HG02884 (cell line): ENCODE measurements around the gene ZIC4.
A peak's percentile ranks its signal among the peaks of the same experiment; 100 is the strongest.

Source experiments
- ATAC-seq: cut with Tn5 transposase; IDR thresholded peaks from one replicate; pipeline ENCODE4 v1.9.1; 2021; ENCODE audit warnings: mild to moderate bottlenecking, moderate library complexity; ENCODE audit not compliant: unreplicated experiment

The ZIC4 gene

DNA sequence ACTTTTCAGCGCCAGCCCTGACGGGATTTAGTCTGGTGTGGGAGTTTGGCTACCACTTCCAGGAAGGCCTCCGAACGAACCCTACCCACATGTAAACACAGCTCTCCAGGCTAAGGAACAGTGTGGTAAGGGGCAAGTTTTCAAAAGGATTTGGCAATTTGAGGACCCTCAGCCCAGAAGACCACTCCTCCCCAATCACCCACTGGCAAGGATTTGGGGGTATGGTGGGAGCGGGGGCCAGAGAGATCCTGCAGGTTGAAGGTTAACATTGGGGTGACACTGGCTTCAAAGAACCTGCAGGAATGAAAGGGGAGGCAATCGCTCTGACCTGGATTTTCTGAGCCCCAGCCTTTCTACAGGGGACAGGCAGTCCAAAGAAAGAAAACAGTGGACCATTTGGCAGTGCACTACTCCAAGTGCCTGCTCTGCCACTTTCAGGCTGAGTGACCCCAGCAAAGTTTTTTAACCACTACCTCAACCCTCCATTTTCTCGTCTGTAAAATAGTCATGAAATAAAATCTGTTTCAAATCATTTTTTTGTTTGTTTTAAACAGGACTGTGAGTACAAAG lies 34.5 kb downstream of the ZIC4 start:
- ATAC-seq, result no peak

DNA sequence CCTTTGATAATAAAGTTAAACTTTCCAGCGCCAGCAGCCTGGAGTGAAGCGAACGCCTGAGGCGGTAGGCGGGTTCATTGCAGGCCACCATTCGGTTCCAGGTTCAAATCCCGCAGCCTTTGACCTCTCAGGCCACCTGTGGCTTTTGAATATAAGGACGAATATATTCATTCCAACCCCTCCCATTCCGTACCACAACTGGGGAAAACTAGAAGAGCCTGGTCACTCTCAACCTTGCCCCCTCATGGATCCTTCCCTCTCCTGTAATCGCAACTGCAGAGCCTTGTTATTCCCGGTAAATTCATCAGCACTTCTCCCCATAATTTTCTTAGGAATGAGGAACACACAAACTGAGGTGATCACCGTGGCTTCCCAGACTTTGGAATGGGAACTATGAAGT lies 35.2 kb downstream of the ZIC4 start:
- no peak for ATAC-seq

DNA sequence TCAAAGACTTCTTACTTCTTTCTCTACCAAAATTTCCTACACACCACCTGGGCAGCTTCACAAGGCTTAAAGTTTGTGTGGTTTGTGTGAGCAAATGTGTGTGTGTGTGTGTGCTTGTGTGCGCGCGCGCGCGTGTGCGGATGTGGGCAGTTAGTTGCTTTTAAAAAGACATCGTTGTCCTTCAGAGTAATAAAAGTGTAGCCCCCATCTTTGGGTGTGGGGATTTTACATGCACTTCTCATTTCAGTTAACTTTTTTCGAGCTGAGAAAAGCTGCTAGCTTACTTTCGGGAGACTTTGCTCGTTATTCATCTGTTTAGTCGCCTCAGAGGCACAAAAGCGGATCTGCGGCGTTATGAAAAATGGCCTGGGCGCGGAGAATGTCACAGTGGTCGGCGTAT lies 36.0 kb downstream of the ZIC4 start:
- ATAC-seq, result no peak

DNA sequence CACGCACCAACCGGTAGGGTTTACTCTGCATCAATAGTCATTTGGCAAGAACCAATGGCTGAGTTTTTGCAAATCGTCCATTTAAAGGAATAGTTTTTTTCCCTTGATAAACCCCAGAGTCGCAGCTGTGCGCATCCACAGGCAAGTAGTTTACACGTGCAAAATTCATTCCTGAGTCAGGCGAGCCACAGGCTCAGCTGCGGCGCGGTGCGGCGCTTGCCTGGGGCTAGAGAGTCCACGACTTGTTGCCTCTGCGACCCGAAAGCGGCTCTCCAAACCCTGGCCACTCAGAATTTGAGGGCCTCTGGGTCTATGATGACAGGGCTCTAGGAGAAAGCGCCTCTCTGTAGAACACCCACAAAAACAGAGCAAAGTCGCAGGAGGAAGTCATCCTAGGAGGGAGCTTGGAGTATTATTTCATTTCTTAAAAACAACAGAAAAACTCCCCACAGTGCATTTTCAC lies 36.7 kb downstream of the ZIC4 start:
- ATAC-seq, result no peak

DNA sequence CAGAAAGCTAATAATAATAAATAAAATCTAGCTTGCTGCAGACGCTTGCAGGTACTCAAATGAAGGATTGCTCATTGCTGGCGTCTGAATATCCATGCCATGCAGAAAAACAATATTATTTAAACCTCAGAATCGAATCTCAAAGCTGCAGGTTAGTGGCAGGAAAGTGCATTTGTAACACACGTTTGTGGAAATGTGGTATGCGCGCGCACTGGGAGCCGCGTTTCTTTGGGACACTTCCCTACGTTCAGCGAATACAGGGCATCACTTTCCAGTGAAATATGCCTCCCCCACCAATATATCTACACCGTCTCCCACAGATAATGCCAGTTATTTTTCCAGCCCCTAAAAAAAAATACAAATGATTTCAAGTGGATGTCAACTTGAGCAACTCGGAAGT lies 37.1 kb downstream of the ZIC4 start:
- ATAC-seq, result no peak

DNA sequence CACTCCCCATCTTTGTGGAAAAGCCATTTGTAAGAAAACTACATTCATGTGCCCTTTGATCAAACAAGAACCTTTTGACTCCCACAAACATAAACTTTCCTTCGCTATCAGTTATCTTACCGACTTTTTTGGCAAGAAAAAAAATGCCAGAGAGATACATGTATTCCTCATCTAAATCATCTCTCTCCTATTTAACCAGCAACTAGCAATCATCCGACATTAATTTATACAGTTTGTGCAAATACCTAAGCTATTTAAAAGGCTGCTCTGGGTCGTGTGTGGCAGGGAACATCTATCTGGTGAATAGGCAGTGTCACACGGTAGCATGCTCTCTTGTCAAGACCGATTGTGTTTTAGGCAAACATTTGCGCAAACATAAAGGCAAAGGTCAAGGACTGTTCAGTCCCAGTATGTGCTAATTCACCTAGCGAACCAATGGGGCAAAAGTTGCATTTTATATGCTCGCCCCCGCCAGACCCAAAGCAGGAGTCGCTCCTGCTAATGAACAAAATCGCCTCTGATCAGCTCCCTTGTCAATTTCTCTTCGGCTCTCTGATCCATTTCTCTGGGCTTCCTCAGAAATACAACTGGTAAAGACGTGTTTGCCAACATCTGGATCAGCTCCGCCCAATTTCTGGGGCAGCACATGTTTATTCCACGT lies 37.7 kb downstream of the ZIC4 start:
- no peak for ATAC-seq

DNA sequence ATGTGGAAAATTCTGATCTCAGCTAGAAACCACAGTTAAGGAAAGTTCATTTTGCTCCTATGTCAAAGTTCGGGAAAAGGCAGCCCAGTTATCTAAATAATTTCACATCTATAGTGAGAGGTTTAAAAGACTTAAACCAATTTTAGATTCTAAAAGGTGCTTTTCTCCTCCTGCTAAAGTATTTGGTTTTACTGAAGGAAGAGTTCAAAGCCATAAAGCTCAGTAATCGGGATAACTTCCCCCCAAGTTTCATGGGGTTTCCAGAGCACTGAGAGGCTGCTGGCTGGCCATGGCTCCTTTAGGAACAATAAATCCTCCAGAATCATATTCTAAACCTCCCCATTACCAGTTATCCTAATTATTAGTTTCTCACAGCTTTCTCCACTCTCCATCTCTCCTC lies 38.2 kb downstream of the ZIC4 start:
- ATAC-seq, result no peak

DNA sequence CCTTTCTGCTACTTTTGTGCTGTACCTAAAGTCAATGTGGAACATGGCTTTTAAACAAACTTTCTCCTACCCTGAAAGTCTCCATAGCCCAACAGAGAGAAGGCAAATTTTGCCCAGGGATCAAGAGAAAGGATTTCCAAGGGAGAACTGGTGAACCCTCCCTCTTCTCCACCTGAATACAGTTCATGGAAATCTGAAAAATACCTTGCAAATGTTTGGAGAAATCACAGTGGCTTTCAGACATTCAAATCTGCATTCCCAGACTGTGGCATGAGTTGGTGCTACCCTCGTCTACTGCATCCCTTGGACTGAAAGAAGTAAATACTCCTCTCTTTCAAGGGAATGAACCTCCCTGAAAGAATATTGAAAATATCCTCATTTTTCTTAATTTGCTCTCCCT lies 38.7 kb downstream of the ZIC4 start:
- ATAC-seq, result no peak

DNA sequence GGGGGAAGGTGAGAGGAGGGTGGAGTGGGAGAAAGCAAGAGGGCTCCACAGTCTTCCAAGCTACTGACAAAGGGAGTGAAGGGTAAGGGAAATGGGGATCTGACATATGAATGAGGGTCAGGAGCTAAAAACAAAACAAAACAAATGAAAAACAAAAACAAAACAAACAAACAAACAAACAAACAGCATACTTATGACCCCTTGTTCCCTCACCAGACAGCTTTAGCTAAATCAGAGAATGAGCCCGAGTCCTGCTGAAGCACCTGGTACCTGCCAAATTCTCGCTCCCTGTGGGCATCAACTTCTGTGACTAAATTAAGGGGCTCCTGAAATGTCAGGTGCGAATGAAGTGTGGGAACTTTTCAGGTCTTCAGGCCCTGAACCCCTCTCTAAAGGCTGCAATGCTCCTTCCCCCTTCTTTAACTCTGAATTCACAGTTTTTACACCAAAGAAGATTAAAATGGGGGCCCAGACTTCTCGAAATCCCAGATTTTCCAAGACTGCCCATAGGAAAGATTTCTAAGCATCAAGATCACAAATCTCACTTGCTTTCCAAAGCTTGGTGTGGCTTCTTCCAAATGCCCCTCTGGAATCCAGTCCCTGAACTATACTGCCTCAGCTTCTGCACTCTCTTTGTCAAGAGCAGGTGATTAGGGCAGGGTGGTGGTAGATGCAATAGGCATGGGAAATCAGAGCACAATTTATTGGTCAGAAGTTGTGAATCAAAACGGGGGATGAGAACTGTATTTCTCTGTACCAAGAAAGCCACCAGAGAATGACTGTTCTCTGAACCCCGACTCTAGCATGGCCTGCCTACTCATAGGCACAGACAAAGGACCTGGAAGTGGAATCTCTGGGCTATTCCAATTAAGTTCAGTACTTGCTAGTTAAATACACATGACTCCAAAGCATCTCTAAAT lies 40.9 kb downstream of the ZIC4 start:
- no peak for ATAC-seq

DNA sequence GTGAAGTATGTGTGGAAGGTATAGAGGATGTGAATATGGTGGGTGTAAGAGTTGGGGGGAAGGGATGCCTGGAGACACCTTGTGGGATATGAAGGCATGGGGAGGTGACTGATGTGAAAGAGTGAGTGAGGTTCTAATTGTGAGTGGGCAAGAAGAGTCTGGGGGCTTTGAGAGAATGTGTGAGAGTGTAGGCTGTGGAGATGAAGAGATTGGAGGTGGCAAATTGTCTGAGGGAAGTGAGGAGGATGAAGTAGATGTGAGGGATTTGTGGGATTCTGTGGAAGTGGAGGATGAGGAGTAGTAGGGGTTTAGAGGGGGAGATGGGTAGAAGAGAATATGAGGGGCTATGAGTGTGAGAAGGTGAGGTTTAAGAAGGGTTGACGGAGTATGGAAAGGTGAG lies 41.6 kb downstream of the ZIC4 start:
- no peak for ATAC-seq

DNA sequence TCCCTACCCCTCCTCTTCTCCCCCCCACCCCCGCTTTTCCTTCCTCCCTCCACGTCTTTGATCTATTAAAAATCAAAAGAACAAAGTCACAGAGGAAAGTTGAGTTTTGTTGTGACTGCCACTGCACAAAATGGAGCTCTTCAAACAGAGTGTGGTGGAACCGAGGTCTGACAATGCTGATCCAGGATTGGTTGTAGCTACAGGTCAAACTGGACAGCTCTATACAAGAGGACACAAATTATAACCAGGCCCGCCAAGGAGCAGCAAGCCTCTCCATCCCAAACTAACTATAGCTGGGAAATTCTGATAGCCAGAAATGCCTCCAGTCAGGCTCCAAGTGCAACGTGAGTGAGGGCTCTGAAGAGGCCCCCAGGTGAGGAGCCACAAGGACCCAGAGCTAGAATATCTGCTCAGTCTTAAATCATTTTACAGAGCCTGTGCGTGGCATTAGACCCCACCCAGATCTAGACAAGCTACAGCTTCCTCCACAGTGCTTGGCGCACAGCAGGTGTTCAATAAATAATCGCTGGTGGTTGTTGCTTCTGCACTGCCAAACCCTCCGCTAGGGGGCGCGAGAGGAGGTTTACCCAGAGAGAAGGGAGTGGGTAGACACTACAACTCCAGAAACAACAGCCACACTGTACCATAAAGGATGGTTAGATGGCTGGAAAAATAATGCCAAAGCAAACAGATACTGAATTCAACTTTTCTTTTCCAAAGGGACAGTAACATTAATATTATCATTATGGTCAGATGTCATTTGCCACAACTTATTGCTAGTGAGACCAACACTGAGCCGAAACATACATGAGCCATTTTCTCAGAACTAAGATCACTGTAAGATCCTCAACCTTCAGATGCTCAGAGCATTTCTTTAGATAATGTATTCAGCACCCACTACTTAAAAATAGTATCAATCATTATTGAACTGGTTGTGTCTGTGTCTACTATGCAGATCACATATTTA lies 44.6 kb downstream of the ZIC4 start:
- peak; percentile 58 for ATAC-seq

DNA sequence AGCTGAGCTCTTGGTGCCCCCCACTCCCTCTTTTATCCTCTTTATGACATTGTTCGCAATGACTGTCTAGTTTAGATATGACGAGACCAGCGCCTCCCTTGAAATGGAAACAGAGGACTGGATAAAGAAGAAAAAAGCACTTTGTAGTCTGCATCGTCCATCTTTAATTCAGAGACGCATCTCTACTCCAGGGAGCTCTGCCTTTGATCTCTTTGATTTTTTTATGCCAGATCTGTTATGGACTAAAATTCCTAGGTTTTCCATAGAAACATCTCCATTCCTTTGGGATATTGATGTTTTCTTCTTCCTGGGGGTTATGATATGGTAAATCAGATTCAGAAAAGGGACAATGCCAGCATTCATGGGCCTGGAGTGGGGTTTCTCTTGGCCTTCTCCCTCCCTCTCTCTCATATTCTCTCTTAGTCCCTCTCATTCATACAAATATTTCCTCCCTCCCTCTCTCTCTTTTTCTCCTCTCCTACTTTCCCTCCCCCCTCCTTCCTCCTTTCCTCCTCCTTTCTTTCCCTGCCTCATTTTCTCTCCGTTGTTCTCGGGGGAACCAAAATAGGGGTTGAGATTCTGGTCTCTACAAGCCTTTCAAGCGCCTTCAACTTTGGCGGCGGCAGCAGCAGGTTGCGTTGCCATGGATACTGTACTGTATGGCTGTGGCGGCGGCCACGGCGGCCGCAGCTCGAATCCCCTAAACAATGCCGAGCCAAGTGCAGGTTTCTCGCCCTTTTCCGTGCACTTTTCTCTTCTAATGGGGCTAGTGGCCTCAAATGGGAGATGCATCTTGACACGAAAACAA lies 45.5 kb downstream of the ZIC4 start:
- ATAC-seq, result no peak

DNA sequence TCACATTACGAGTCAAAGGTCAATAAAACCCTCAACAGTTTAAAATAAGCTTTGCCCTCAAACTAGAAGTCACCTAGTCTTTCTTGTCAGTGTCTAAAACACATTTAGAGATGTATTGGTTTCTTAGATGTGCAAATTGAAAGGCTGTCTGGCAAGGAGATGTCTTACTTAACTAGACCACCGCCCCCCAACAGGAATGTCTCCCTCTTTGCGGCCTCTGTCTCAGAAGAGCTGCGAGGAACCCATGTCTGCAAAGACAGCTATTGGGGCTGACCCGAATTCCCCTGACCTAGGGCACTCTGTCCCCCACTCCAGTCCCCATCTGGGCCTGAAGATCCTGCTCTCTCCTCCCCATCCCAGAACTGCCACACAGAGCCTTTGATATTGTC lies 46.3 kb downstream of the ZIC4 start:
- no peak for ATAC-seq

DNA sequence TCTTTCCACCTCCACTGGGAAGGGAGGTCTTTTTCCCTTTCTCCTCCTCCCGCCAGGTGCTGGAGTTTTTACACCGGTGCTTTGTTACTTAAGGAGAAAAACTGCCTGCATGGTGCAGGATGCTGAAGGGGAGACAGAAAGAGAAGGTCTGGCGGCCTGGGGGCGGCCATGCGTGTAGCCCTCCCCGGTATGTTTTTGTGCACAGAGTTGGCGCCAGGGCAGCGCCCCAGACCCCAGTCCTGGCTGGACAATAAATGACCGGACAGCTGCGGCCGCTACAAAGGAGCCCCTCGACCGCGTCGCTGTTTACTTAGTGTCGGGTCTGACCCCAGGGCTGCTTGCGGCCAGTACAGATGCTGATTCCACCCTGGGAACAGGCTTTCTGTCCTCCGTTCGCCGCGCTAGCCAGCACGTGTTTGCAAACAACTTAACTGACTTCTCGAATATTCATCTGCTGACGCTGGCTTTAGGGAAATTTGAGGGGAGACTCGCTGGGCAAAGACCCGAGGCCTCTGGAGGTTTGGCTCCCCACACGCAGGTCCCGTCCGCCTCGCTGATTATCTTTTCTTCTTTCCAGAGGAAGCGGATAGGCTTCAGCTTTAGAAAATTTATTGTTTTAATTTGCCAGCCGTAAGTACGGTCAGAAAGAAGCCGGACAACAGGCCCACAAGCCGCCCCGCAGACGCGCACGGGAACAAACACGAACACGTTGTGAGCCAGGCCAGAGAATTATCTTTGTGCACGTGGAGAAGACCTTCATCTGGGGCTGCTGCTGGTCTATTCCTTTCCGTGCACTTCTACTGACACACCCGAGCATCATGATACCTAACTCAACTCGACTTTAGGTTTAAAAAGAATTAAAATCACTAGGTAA lies 46.9 kb downstream of the ZIC4 start:
- ATAC-seq, result no peak

DNA sequence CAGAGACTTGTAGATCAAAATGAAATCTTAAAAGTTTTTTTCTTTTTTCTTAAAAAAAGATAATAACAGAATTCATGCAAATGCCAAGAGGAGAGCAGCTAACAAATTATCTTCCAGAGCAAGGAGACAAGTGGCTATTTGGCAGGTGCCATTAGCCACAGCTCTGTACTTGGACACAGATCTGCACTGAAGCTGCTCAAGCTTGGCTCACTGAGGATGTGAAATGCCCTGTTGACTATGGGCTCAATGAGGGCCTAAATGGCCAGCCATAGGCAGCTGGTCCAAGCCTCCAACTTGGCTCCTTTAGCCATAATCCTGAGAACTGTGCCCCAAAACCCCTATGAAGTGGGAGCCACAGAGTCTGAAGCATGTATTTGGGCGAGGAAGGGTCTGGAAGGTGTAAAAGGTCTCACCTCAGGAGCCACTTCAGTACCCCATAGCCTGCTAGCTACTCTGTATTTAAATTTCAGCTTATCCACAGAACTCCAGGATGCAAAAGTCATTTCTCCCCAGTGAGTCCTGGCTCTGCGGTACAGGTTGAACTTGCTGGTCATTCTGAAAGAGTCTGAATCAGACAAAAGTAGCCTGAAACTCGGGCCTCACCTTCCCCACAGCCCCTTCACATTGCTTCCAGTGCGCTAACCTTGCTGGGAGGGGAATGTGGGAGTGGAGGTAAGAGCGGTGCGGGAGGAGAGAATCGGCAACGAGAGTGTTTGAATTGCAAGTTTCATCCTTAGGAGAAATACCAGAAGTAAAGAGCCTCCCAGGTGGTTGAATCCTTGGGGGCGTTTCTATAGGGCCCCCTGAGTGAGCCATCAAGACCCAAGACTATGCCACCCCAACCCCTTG lies 48.0 kb downstream of the ZIC4 start:
- no peak for ATAC-seq

DNA sequence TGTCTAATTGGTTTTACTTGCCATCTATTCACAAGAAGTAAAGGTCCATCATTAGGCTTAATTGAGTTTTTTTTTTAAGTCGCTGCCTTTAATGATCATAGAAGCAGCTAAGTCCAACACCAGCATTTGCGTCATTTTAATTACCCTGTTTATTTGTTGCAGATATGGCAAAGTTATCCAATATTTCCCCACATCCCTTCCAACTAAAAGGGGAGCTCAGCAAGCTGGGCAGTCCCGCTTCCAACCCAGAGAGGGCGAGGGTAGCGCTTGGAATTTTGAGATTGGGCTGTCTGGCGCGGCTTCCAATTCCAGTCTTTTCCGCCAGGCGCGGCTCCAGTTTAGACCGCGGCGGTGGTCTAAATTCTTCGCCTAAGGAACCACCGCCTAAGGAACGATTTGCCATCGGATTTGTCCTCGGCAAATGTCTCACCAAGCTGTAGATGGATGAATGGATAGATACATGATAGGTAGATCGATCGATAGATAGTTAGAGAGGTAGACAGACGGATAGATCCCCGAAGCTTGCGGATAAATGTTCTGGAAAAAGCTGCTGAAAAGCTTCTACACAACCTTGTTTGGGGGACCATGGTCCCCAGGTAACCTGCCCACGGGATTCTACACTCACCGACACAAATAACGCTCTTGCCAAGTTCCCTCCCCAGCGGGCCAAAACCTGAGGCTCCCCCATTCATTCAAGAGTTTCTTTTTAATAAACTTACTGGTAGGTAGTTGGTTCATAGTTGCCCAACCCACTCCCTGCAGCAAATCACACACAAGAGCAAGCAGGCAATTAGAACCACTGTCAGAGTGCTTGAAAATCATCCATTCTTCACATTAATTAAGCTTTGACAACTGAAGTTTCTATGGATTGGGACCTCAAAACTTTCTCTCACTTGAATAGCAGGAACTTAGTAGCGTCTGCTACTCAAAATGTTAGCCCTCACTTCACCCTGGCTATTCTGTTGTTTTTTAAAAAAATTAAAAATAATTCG lies 49.1 kb downstream of the ZIC4 start:
- ATAC-seq, result no peak
